H1 (cell line): Measurements from ENCODE around the gene ZNF106. TPM values are rescaled to one million over a fixed set of nuclear protein-coding genes. Genes with fewer than 3 reads are reported as not detected.

Experiments used
- CTCF ChIA-PET: fragments of 300-600 bp; sonication (Branson Sonifier 250); formaldehyde crosslinking; loops from one replicate; lab custom pipeline; 2021; ENCODE audit not compliant: partially characterized antibody; lab: Charles Lee
- POLR2A ChIA-PET: fragments of 300-600 bp; sonication (Branson Sonifier 250); formaldehyde crosslinking; loops from one replicate; lab custom pipeline; 2021; ENCODE audit warnings: inconsistent platforms; ENCODE audit not compliant: partially characterized antibody; lab: Charles Lee
- DNase-seq, 2 experiments: peaks; one replicate each; pipeline versions ENCODE4 v3.0.0 to v3.0.0-alpha.2; 2010 to 2022; ENCODE audit warnings: low spot score in 2 of 2, low read depth in 1 of 2, mixed read lengths in 1 of 2
- FAIRE-seq: peaks from 2 replicates; lab custom pipeline; 2011; peaks lifted over from hg19 to GRCh38; lab: Jason Lieb, UNC
- H2AFZ ChIP-seq: 2 replicates; pipeline ENCODE4 v1.8.1; 2012; ENCODE audit warnings: low read length, inconsistent platforms
- H2AK5ac ChIP-seq: 2 replicates; pipeline ENCODE4 v1.6.1; 2013; ENCODE audit warnings: low read depth, low read length
- H2BK120ac ChIP-seq: replicated peaks from 2 replicates; pipeline ENCODE3; 2013; ENCODE audit warnings: low read depth, low read length, inconsistent platforms
- H2BK12ac ChIP-seq: 2 replicates; pipeline ENCODE4 v1.6.1; 2013; ENCODE audit warnings: low read depth, low read length
- H2BK15ac ChIP-seq: 2 replicates; pipeline ENCODE4 v1.6.1; 2013; ENCODE audit warnings: low read length
- H2BK20ac ChIP-seq: 2 replicates; pipeline ENCODE4 v1.6.1; 2013; ENCODE audit warnings: low read length
- H2BK5ac ChIP-seq: 2 replicates; pipeline ENCODE4 v1.6.1; 2013; ENCODE audit warnings: low read depth, low read length
- H3K14ac ChIP-seq: 2 replicates; pipeline ENCODE4 v1.6.1; 2013; ENCODE audit warnings: inconsistent platforms; ENCODE audit not compliant: insufficient read length
- H3K18ac ChIP-seq: 2 replicates; pipeline ENCODE4 v1.6.1; 2013; ENCODE audit warnings: low read length; ENCODE audit errors: extremely low read depth
- H3K23ac ChIP-seq: 2 replicates; pipeline ENCODE4 v1.6.1; 2013; ENCODE audit warnings: inconsistent platforms; ENCODE audit not compliant: insufficient read length
- H3K23me2 ChIP-seq: 2 replicates; pipeline ENCODE4 v1.6.1; 2013; ENCODE audit warnings: low read depth, low read length
- H3K27ac ChIP-seq: 2 replicates; pipeline ENCODE4 v1.6.1; 2011; ENCODE audit warnings: low read depth, low read length, inconsistent platforms
- H3K27me3 ChIP-seq, 4 experiments: replicated peaks in 1 of 4; 1 replicate in 1 of 4; 2 replicates in 3 of 4; pipeline versions ENCODE4 v1.6.1 to v1.8.1; 2011 to 2013; ENCODE audit warnings: low read length in 3 of 4, mild to moderate bottlenecking in 3 of 4, inconsistent platforms in 2 of 4, mixed read lengths in 2 of 4, moderate library complexity in 1 of 4; ENCODE audit not compliant: control insufficient read depth in 3 of 4, insufficient read depth in 3 of 4; ENCODE audit errors: extremely low read depth in 1 of 4
- H3K36me3 ChIP-seq, 4 experiments: 2 replicates each; pipeline versions ENCODE4 v1.6.1 to v1.8.1; 2011 to 2013; ENCODE audit warnings: mild to moderate bottlenecking in 4 of 4, low read length in 3 of 4, moderate library complexity in 2 of 4, control low read depth in 1 of 4, inconsistent platforms in 1 of 4; ENCODE audit not compliant: insufficient read depth in 4 of 4, control insufficient read depth in 2 of 4
- H3K4ac ChIP-seq: replicated peaks from 2 replicates; pipeline ENCODE3; 2013; ENCODE audit warnings: low read length, low read depth, mixed read lengths, inconsistent platforms; ENCODE audit not compliant: insufficient read length
- H3K4me1 ChIP-seq, 4 experiments: replicated peaks in 1 of 4; 1 replicate in 1 of 4; 2 replicates in 3 of 4; pipeline versions ENCODE4 v1.6.1 to v1.8.1; 2011 to 2013; ENCODE audit warnings: low read length in 3 of 4, inconsistent platforms in 2 of 4, mixed read lengths in 1 of 4; ENCODE audit not compliant: insufficient read depth in 4 of 4, control insufficient read depth in 3 of 4
- H3K4me2 ChIP-seq, 2 experiments: 2 replicates each; pipeline versions ENCODE4 v1.6.1 to v1.8.1; 2011 to 2013; ENCODE audit warnings: low read depth in 2 of 2, low read length in 2 of 2, control low read depth in 1 of 2, inconsistent platforms in 1 of 2, mild to moderate bottlenecking in 1 of 2; ENCODE audit not compliant: insufficient read depth in 1 of 2
- H3K4me3 ChIP-seq, 4 experiments: fragments of 200-600, 300-600 bp in 1 of 4; sonication (generic), shearing (Covaris generic), sonication (Bioruptor Twin) in 1 of 4; 2 replicates each; pipeline versions ENCODE4 v1.5.1 to v1.8.1; 2011 to 2016; ENCODE audit warnings: low read length in 4 of 4, low read depth in 3 of 4, control low read depth in 2 of 4, inconsistent platforms in 2 of 4, mild to moderate bottlenecking in 2 of 4, mixed read lengths in 1 of 4, moderate library complexity in 1 of 4; ENCODE audit not compliant: insufficient read depth in 2 of 4; ENCODE audit errors: extremely low read depth in 1 of 4
- H3K56ac ChIP-seq: replicated peaks from 2 replicates; pipeline ENCODE3; 2013; ENCODE audit warnings: low read depth, mild to moderate bottlenecking, mixed read lengths, low read length, inconsistent platforms; ENCODE audit not compliant: insufficient read length
- H3K79me1 ChIP-seq: 2 replicates; pipeline ENCODE4 v1.6.1; 2013; ENCODE audit warnings: low read depth, low read length, control low read depth
- H3K79me2 ChIP-seq, 2 experiments: 2 replicates each; pipeline versions ENCODE4 v1.6.1 to v1.8.1; 2012 to 2013; ENCODE audit warnings: low read length in 2 of 2, mild to moderate bottlenecking in 2 of 2, inconsistent platforms in 1 of 2; ENCODE audit not compliant: insufficient read depth in 2 of 2, control insufficient read depth in 1 of 2
- H3K9ac ChIP-seq, 4 experiments: replicated peaks in 1 of 4; 1 replicate in 1 of 4; 2 replicates in 3 of 4; pipeline versions ENCODE4 v1.6.1 to v1.8.1; 2011 to 2013; ENCODE audit warnings: low read depth in 3 of 4, low read length in 3 of 4, control low read depth in 2 of 4, mild to moderate bottlenecking in 2 of 4, moderate library complexity in 2 of 4, inconsistent platforms in 1 of 4; ENCODE audit errors: extremely low read depth in 1 of 4
- H3K9me3 ChIP-seq, 2 experiments: 2 replicates each; pipeline versions ENCODE4 v1.6.1 to v1.8.1; 2012 to 2013; ENCODE audit warnings: mild to moderate bottlenecking in 2 of 2, moderate library complexity in 2 of 2, control low read depth in 1 of 2, inconsistent platforms in 1 of 2, low read depth in 1 of 2, low read length in 1 of 2, mixed read lengths in 1 of 2; ENCODE audit not compliant: insufficient read depth in 2 of 2
- H4K20me1 ChIP-seq, 2 experiments: replicated peaks in 1 of 2; 2 replicates each; pipeline versions ENCODE3 to v1.8.1; 2011 to 2013; ENCODE audit warnings: inconsistent platforms in 2 of 2, low read length in 2 of 2, mild to moderate bottlenecking in 1 of 2; ENCODE audit not compliant: insufficient read depth in 2 of 2, control insufficient read depth in 1 of 2
- H4K5ac ChIP-seq: 2 replicates; pipeline ENCODE4 v1.6.1; 2013; ENCODE audit warnings: low read length, low read depth, mixed read lengths, inconsistent platforms; ENCODE audit not compliant: insufficient read length
- H4K8ac ChIP-seq: 2 replicates; pipeline ENCODE4 v1.8.0; 2013; ENCODE audit warnings: mild to moderate bottlenecking, moderate library complexity, low read length, inconsistent platforms; ENCODE audit not compliant: insufficient read depth; ENCODE audit errors: extremely low read depth
- H4K91ac ChIP-seq: replicated peaks from 2 replicates; pipeline ENCODE3; 2013; ENCODE audit warnings: low read length, mixed read lengths, inconsistent platforms; ENCODE audit not compliant: insufficient read length
- ASH2L ChIP-seq: fragments of 200-600, 300-600 bp; sonication (generic); IDR thresholded peaks from one replicate; pipeline ENCODE4 v1.7.1; 2017; ENCODE audit warnings: low read length
- CBX5 ChIP-seq: fragments of 300-800, 300-1000 bp; sonication (generic); IDR thresholded peaks from 2 replicates; pipeline ENCODE4 v1.7.1; 2016; ENCODE audit warnings: antibody characterized with exemption, low read length, low read depth
- CHD2 ChIP-seq: IDR thresholded peaks from 2 replicates; pipeline ENCODE4 v1.6.1; 2012; ENCODE audit warnings: low read length, improper control_type of control experiment
- GTF2F1 ChIP-seq: IDR thresholded peaks from 2 replicates; pipeline ENCODE4 v1.6.1; 2012; ENCODE audit warnings: low read depth, low read length, improper control_type of control experiment, borderline replicate concordance
- HDAC2 ChIP-seq, 2 experiments: fragments of 300-600 bp in 1 of 2; sonication (generic) in 1 of 2; IDR thresholded peaks; 2 replicates each; pipeline ENCODE4 v1.6.1; 2011 to 2012; ENCODE audit warnings: low read depth in 2 of 2, low read length in 2 of 2, mild to moderate bottlenecking in 2 of 2, moderate library complexity in 2 of 2, borderline replicate concordance in 1 of 2, inconsistent platforms in 1 of 2
- JUN ChIP-seq: IDR thresholded peaks from 2 replicates; pipeline ENCODE4 v1.6.1; 2011; ENCODE audit warnings: low read depth, mild to moderate bottlenecking, improper control_type of control experiment, low read length
- MAFK ChIP-seq: IDR thresholded peaks from 2 replicates; pipeline ENCODE4 v1.6.1; 2012; ENCODE audit warnings: low read depth, mild to moderate bottlenecking, improper control_type of control experiment, low read length
- SIRT6 ChIP-seq: IDR thresholded peaks from one replicate; pipeline ENCODE4 v1.7.1; 2012; ENCODE audit warnings: low read length, inconsistent platforms
- SP1 ChIP-seq: IDR thresholded peaks from 2 replicates; pipeline ENCODE4 v1.6.1; 2011; ENCODE audit warnings: low read depth, low read length
- TBP ChIP-seq: IDR thresholded peaks from 2 replicates; pipeline ENCODE4 v1.6.1; 2011; ENCODE audit warnings: low read depth, low read length, improper control_type of control experiment
- WGBS, 2 experiments: shearing (Covaris generic) in 1 of 2; methylation state at CpG; one replicate each; pipeline versions ENCODE4 v1.1.6 to v1.1.7; 2013 to 2015; ENCODE audit warnings: low lambda C conversion rate in 2 of 2, mixed read lengths in 2 of 2, inconsistent platforms in 1 of 2, low coverage in 1 of 2, missing lambda C conversion rate in 1 of 2; ENCODE audit not compliant: insufficient replicate concordance in 2 of 2, insufficient coverage in 1 of 2, insufficient read length in 1 of 2; ENCODE audit errors: extremely low coverage in 1 of 2, missing lambda C conversion rate in 1 of 2; 5-methylcytosine and 5-hydroxymethylcytosine counted together
- polyA plus RNA-seq, 7 experiments: library from polyadenylated mRNA; depleted of rRNA in 3 of 7; stranded (reverse) in 5 of 7; unstranded in 2 of 7; fragments of >200 nt in 5 of 7; fragments of 200-250 nt in 2 of 7; gene quantifications; 1 replicate in 5 of 7; 2 replicates in 1 of 7; 4 replicates in 1 of 7; pipeline versions ENCODE4 v1.2.1 to v1.2.3, GENCODE V29; 2011 to 2013; ENCODE audit warnings: missing spikeins in 2 of 7, mixed read lengths in 2 of 7
- total RNA-seq: library from RNA; stranded (reverse); fragmentation: NEBNext Ultra II Directional; extraction: Animal tissue kit (Norgen Biotek cat#: 25700); gene quantifications from 2 replicates; pipeline ENCODE4 v1.2.1, GENCODE V29; 2021
- TF ChIP-seq, protein P1 (sequence below), 3 experiments: IDR thresholded peaks; 1 replicate in 2 of 3; 2 replicates in 1 of 3; pipeline versions ENCODE4 v1.5.1 to v1.6.1; 2011; ENCODE audit warnings: low read length in 3 of 3, mild to moderate bottlenecking in 3 of 3, inconsistent platforms in 2 of 3, low read depth in 1 of 3, moderate library complexity in 1 of 3; ENCODE audit not compliant: insufficient read depth in 1 of 3; ENCODE audit errors: control extremely low read depth in 1 of 3

ZNF106 gene
- total and polyA plus RNA-seq, 2 of the 8 experiments (the other 6 are each of a cell fraction or from before 2014, with no cell fraction given) = 18.2 to 62.0 TPM

DNA sequence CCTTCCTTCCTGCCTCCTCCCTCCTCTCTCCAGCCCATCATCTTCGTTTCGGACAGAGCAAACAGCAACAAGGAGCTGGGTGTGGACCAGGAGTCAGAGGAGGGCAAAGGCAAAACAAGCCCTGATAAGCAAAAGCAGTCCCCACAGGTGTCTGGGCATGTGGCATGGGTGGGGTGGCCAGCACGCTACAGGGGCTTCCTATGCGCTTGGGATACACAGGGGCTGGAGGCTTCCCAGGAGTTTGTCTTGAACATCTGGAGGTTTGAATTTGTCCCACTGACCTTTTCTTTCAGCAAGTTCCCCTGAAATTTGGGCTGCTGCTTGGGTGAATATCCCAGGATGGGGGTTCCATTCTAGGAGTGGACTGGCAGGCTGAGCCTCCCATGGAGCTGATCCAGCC is 82.8 kb downstream of the ZNF106 start:
- Histone ChIP-seq H2AK5ac (no peak overlapping the region), H3K9me3 (no peaks in the 10 kb centered on the region), H4K91ac (no peak overlapping the region), H3K23ac (no peak overlapping the region), H4K5ac (no peak overlapping the region), H4K20me1 (no peaks in the 10 kb centered on the region), H3K79me1 (no peaks in the 10 kb centered on the region), H3K18ac (no peak overlapping the region), H3K4me3 (no peak overlapping the region), H3K27me3 (no peaks in the 10 kb centered on the region), H4K8ac (no peak overlapping the region), H3K23me2 (no peaks in the 10 kb centered on the region), H2BK5ac (no peak overlapping the region), H2AFZ (no peak overlapping the region), H3K4me2 (no peak overlapping the region), H3K9ac (no peak overlapping the region), H2BK12ac (no peak overlapping the region), H3K14ac (no peak overlapping the region), H3K27ac (no peak overlapping the region), H3K4ac (no peak overlapping the region), H3K56ac (no peak overlapping the region), H2BK120ac (no peak overlapping the region), H2BK15ac (no peak overlapping the region), H3K4me1 (no peaks in the 10 kb centered on the region), H2BK20ac (no peak overlapping the region), H3K36me3 (no peaks in the 10 kb centered on the region), H3K79me2 (no peaks in the 10 kb centered on the region)
- ChIA-PET CTCF (interaction anchor here (0.9 to 2.1 kb wide), 3 partner anchors 23 to 340 kb away, joined by 3 to 7 read pairs (median 5); no protein-coding TSS in a partner anchor), POLR2A (no interaction called here)
- DNase-seq (no peak), FAIRE-seq (no peak)
- WGBS, 2 experiments = 96% methylated on average over 4 of the region's 4 CpGs; no CpG with 5 or more reads in 1 of the 2 experiments
- TF ChIP-seq, protein P1, sequence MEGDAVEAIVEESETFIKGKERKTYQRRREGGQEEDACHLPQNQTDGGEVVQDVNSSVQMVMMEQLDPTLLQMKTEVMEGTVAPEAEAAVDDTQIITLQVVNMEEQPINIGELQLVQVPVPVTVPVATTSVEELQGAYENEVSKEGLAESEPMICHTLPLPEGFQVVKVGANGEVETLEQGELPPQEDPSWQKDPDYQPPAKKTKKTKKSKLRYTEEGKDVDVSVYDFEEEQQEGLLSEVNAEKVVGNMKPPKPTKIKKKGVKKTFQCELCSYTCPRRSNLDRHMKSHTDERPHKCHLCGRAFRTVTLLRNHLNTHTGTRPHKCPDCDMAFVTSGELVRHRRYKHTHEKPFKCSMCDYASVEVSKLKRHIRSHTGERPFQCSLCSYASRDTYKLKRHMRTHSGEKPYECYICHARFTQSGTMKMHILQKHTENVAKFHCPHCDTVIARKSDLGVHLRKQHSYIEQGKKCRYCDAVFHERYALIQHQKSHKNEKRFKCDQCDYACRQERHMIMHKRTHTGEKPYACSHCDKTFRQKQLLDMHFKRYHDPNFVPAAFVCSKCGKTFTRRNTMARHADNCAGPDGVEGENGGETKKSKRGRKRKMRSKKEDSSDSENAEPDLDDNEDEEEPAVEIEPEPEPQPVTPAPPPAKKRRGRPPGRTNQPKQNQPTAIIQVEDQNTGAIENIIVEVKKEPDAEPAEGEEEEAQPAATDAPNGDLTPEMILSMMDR (IDR thresholded peaks at IDR 0.05; ENCODE audit: control extremely low read depth in 1 of 3, insufficient read depth in 1 of 3, low read depth in 1 of 3, low read length in 3 of 3) = no peak
- TF ChIP-seq MAFK (no peak), SIRT6 (no peak), SP1 (no peak), CHD2 (no peak), TBP (no peak), HDAC2 (IDR thresholded peaks at IDR 0.05; ENCODE audit: borderline replicate concordance in 1 of 2, low read depth in 2 of 2, low read length in 2 of 2) (no peak), GTF2F1 (no peak), JUN (no peak), ASH2L (no peak), CBX5 (no peak)
